Ishikawa (cell line): ENCODE measurements around the gene VWA1.

Source experiments
- CEBPB ChIP-seq: IDR thresholded peaks from 2 replicates; pipeline ENCODE4 v1.6.1; 2012
- CREB1 ChIP-seq: IDR thresholded peaks from 2 replicates; pipeline ENCODE4 v1.6.1; 2012; ENCODE audit warnings: low read depth
- EGR1 ChIP-seq: IDR thresholded peaks from 2 replicates; pipeline ENCODE4 v1.6.1; 2012
- EP300 ChIP-seq: IDR thresholded peaks from 2 replicates; pipeline ENCODE4 v1.6.1; 2012; ENCODE audit warnings: borderline replicate concordance
- FOXM1 ChIP-seq: IDR thresholded peaks from 2 replicates; pipeline ENCODE4 v1.6.1; 2012; ENCODE audit warnings: low read depth, borderline replicate concordance
- MAX ChIP-seq: IDR thresholded peaks from 2 replicates; pipeline ENCODE4 v1.6.1; 2012
- NFIC ChIP-seq: IDR thresholded peaks from 2 replicates; pipeline ENCODE4 v1.6.1; 2012
- RAD21 ChIP-seq: IDR thresholded peaks from 2 replicates; pipeline ENCODE4 v1.6.1; 2012; ENCODE audit warnings: low read depth
- REST ChIP-seq: IDR thresholded peaks from 2 replicates; pipeline ENCODE4 v1.6.1; 2012; ENCODE audit warnings: low read depth, mild to moderate bottlenecking
- TAF1 ChIP-seq: IDR thresholded peaks from 2 replicates; pipeline ENCODE4 v1.6.1; 2012; ENCODE audit warnings: low read depth, mild to moderate bottlenecking
- TCF12 ChIP-seq: IDR thresholded peaks from 2 replicates; pipeline ENCODE4 v1.6.1; 2012; ENCODE audit warnings: low read depth
- TEAD4 ChIP-seq: IDR thresholded peaks from 2 replicates; pipeline ENCODE4 v1.6.1; 2012
- YY1 ChIP-seq: IDR thresholded peaks from 2 replicates; pipeline ENCODE4 v1.6.1; 2012; ENCODE audit warnings: low read depth
- ZBTB7A ChIP-seq: IDR thresholded peaks from 2 replicates; pipeline ENCODE4 v1.6.1; 2012; ENCODE audit warnings: low read depth

- no peak for TF ChIP-seq NFIC
- TF ChIP-seq REST, result no peak
- TF ChIP-seq TEAD4, result no peak
- no peak for TF ChIP-seq TCF12
- TF ChIP-seq RAD21, result no peak
- no peak for TF ChIP-seq FOXM1
- TF ChIP-seq EP300, result no peak
- no peak for TF ChIP-seq TAF1
- no peak for TF ChIP-seq YY1
- TF ChIP-seq MAX, result no peak
- no peak for TF ChIP-seq CEBPB
- no peak for TF ChIP-seq ZBTB7A
- TF ChIP-seq EGR1, result no peak
- no peak for TF ChIP-seq CREB1
Measured at GRCh38 chr1:1437904-1438376, 2.5 kb downstream of the VWA1 start.
